HFF-Myc (cell line): ENCODE results near the gene BCORL1.
A peak's percentile ranks its signal among the peaks of the same experiment; 100 is the strongest.

ENCODE experiments used
- DNase-seq: peaks from one replicate; pipeline ENCODE4 v3.0.0-alpha.2; 2011; ENCODE audit warnings: low read depth; ENCODE audit errors: extremely low read depth
- H3K4me3 ChIP-seq: replicated peaks from 2 replicates; pipeline ENCODE4 v1.5.1; 2011; ENCODE audit warnings: low read depth, mild to moderate bottlenecking, control low read depth, low read length
- TF ChIP-seq, protein P1 (sequence below): IDR thresholded peaks from 2 replicates; pipeline ENCODE4 v1.5.1; 2012; ENCODE audit warnings: mild to moderate bottlenecking, low read depth, low read length, control low read depth; ENCODE audit errors: missing control alignments

BCORL1 gene

DNA sequence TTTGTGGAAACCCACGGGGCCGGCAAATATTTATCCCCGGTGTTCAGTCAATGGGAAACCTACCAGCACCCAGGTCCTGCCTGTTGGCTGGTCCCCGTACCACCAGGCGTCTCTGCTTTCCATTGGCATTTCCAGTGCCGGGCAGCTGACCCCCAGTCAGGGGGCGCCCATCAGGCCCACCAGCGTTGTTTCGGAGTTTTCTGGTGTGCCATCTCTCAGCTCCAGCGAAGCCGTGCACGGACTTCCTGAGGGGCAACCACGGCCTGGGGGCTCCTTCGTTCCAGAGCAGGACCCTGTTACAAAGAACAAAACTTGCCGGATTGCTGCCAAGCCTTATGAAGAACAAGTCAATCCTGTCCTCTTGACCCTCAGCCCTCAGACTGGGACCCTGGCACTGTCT lies 32.7 kb downstream of the BCORL1 start:
- TF ChIP-seq, protein P1, sequence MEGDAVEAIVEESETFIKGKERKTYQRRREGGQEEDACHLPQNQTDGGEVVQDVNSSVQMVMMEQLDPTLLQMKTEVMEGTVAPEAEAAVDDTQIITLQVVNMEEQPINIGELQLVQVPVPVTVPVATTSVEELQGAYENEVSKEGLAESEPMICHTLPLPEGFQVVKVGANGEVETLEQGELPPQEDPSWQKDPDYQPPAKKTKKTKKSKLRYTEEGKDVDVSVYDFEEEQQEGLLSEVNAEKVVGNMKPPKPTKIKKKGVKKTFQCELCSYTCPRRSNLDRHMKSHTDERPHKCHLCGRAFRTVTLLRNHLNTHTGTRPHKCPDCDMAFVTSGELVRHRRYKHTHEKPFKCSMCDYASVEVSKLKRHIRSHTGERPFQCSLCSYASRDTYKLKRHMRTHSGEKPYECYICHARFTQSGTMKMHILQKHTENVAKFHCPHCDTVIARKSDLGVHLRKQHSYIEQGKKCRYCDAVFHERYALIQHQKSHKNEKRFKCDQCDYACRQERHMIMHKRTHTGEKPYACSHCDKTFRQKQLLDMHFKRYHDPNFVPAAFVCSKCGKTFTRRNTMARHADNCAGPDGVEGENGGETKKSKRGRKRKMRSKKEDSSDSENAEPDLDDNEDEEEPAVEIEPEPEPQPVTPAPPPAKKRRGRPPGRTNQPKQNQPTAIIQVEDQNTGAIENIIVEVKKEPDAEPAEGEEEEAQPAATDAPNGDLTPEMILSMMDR = no peak
- H3K4me3 ChIP-seq = no peak overlapping the region
- no peak for DNase-seq

DNA sequence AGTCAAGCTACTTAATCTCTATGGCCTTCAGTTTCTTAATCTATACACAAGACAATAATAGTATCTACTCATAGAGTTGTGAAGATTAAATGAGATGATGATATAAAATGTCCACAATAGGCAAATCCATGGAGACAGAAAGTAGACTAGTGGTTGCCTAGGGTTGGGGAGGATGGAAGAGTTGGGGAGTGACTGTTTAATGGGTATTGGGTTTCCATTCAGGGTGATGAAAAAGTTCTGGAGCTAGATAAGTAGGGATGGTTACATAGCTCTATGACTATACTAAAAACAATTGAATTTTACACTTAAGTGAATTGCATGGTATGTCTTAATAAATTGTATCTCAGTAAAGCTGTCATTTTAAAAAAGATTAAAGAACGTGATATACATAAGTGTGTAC lies 35.7 kb downstream of the BCORL1 start:
- DNase-seq = no peak
- no peak overlapping the region for H3K4me3 ChIP-seq
- TF ChIP-seq, protein P1 = no peak

DNA sequence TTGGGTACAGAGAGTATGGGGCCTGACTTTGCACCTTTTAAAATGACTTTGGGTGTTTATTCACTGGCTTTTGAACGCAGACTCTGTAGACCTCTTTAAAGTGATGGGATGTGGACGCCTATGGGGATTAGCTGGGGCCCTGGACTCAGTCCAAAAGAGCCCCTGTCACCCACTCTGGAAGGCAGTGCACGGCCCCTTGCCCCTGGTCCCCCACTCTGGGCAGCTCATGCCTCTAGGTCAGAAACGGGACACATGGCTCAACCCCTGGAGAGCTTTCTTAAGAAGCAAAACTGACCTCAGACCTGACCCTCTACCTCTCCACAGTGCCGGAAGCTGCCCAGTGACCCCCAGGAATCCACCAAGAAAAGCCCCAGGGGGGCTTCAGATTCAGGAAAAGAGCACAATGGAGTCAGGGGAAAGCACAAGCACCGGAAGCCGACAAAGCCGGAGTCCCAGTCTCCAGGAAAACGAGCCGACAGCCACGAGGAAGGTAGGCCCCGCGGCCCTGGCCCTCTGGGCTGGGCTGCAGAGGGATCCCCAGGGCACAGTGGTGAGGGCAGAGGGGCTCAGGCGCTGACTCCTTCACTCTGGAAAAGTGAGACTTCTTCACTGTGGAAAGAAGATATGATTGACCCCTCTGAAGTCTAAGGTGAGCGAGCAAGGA lies 38.4 kb downstream of the BCORL1 start:
- no peak overlapping the region for H3K4me3 ChIP-seq
- TF ChIP-seq, protein P1 = no peak

DNA sequence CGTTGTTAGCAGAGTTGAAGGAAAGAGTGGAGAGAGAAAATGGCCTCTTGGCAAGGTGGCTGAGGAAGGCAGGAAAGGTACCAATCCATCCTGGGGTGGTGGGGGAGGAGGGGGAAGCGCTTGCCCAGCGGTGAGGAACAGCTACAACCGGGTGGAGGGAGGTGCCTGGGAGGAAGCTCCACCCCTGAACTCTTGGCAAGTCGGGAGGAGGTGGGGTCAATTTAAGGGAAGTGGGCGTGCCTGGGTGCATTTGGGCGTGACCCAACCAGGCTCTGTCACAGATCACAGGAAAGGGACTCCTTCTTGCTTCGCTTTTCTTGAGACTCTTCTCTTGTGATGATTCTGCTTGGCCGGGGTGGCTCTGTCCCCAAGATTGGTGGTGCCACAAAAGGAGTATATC lies 41.7 kb downstream of the BCORL1 start:
- DNase-seq = peak; percentile 6
- TF ChIP-seq, protein P1 = no peak

More for the DNA sequence above, 38.4 kb downstream of the BCORL1 start:
- DNase-seq = no peak

DNA sequence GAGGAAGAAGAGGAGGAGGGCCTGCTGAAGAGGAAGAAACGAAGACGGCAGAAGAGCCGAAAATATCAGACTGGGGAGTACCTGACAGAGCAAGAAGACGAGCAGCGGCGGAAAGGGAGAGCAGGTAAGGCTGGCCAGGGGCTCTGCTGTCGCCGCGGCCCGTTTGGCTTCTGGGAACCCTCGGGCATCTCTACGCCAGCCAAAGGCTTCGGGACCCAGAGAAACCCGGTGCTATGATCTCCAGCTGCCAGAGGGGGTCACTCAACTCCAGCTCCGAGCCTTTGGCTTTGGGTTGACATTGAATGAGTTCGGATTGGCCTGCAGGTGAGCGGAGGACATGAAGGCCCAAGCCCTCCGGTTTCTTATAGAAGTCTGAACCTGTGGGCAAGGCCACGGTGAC lies 42.8 kb downstream of the BCORL1 start:
- TF ChIP-seq, protein P1 = no peak
- no peak for DNase-seq
- no peak overlapping the region for H3K4me3 ChIP-seq

More for the DNA sequence above, 41.7 kb downstream of the BCORL1 start:
- no peak overlapping the region for H3K4me3 ChIP-seq

DNA sequence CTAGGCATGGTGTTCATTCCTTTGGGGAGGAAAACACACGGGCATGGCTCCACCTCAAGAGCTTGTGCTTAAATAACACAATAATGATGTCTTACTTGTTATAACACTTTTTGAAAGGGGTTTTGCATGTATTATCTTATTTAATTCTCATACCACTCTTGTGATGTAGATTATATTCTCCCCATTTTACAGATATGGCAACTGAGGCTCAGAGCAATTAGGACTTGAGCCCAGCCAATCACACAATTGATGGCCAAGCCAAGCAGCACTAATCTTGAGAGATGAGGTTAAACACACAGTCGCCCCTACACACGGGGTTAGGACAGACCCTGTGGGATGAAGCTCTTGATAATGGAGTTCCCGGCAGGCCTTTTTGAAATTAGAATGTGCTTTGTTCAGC lies 45.1 kb downstream of the BCORL1 start:
- no peak overlapping the region for H3K4me3 ChIP-seq
- TF ChIP-seq, protein P1 = no peak
- no peak for DNase-seq

DNA sequence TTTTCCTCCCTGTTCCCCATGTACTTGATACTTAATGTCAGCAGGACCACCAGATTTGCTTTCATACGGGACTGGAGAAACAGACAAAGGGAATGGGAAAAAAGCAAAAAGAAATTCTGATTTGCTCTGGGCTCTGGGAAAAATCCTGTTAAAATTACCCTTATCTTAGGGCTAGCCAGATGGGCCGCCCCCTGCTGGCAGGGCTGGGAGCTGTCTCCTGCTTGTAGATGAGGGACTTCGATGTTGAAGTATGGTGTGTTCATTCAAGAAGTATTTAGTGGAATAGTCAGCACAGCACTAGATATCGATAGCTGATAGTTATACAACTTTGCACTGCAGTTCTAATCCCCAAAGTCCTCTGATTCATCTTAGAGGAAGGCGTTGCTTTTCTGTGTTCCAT lies 45.8 kb downstream of the BCORL1 start:
- DNase-seq = no peak
- H3K4me3 ChIP-seq = no peak overlapping the region
- TF ChIP-seq, protein P1 = peak; percentile 45
